RKO (cell line): ENCODE measurements around the gene CFAP74.

ENCODE experiments used
- DNase-seq: peaks from one replicate; pipeline ENCODE4 v3.0.0-alpha.2; 2016; ENCODE audit warnings: low spot score

Gene CFAP74

GRCh38 chr1:2003541-2004131 lies at the start of gene CFAP74:
Gene CFAP74, minus strand, starts transcription at chr1:2003786. Its CDS starts 12,830 bp downstream, at chr1:1990956.
- no peak for DNase-seq

GRCh38 chr1:2053217-2053616 lies 49.6 kb upstream of the CFAP74 start:
- no peak for DNase-seq

GRCh38 chr1:2052756-2053155 lies 49.2 kb upstream of the CFAP74 start:
- no peak for DNase-seq

GRCh38 chr1:2052054-2052679 lies 48.6 kb upstream of the CFAP74 start:
- no peak for DNase-seq

GRCh38 chr1:2050793-2051682 lies 47.5 kb upstream of the CFAP74 start:
- no peak for DNase-seq

- DNase-seq = no peak
Observed at GRCh38 chr1:2050461-2050792, 46.8 kb upstream of the CFAP74 start.

- DNase-seq = peak; percentile 85
Observed at GRCh38 chr1:2049718-2050431, 46.3 kb upstream of the CFAP74 start, which contains the start of gene PRKCZ. Gene PRKCZ, plus strand, starts transcription at chr1:2050411. Its CDS starts 220 bp downstream, at chr1:2050631.

GRCh38 chr1:2049225-2049717 lies 45.7 kb upstream of the CFAP74 start:
- DNase-seq = peak; percentile 70

GRCh38 chr1:2047749-2048729 lies 44.5 kb upstream of the CFAP74 start:
- no peak for DNase-seq

- DNase-seq = no peak
Observed at GRCh38 chr1:2046953-2047748, 43.6 kb upstream of the CFAP74 start.

GRCh38 chr1:2046174-2046917 lies 42.8 kb upstream of the CFAP74 start:
- no peak for DNase-seq

- no peak for DNase-seq
Observed at GRCh38 chr1:2045468-2046173, 42.0 kb upstream of the CFAP74 start.

- DNase-seq = peak; percentile 64
Observed at GRCh38 chr1:2044510-2045319, 41.1 kb upstream of the CFAP74 start.

- no peak for DNase-seq
Observed at GRCh38 chr1:2043886-2044285, 40.3 kb upstream of the CFAP74 start.

- no peak for DNase-seq
Observed at GRCh38 chr1:2042830-2043773, 39.5 kb upstream of the CFAP74 start.

GRCh38 chr1:2041887-2042286 lies 38.3 kb upstream of the CFAP74 start:
- DNase-seq = no peak

GRCh38 chr1:2041305-2041704 lies 37.7 kb upstream of the CFAP74 start:
- DNase-seq = no peak
